ENCODE measurements around the gene ZRSR2.
"Not testable (repeated sequence)": the region's sequence is repeated elsewhere in the genome, so short reads cannot be mapped to it uniquely, and the experiment has no call there.

The ZRSR2 gene

DNA sequence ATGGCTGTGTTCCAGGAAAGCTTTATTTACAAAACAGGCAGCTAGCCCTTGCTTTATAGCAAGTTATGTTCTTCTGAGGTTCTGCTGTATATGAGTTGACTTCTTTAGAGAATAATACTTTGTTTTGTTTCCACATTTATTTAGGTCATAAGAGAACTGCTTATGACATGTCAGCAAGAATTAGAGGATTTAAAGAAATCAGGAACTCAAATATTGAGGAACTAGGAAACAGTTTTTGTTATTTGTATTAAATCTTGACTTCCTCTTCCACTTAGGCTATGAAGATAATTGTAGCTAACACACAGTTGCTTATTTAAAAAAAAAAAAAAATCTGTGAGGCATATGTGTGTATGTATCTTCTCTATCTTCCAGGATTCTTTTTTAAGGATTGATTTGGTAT lies 14.3 kb downstream of the ZRSR2 start:
- DNase-seq = no peak

DNA sequence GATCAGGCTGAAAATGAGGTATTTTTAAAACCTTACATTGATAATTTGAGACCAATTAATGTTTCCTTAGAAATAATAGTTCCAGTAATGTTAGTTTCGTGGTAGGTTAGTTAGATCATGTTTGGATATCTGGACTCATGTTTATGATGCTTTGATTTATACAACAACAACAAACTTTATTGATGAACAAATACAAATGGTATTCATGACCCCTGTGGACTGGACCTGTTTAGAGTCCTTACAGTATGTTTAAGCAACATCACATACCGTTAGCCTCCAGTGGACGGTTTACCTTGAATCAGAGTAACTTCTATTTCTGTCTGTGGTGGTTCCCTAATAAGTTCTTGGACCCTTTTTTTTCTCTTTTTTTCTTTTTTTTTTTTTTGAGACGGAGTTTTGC lies 18.0 kb downstream of the ZRSR2 start:
- DNase-seq = no peak

DNA sequence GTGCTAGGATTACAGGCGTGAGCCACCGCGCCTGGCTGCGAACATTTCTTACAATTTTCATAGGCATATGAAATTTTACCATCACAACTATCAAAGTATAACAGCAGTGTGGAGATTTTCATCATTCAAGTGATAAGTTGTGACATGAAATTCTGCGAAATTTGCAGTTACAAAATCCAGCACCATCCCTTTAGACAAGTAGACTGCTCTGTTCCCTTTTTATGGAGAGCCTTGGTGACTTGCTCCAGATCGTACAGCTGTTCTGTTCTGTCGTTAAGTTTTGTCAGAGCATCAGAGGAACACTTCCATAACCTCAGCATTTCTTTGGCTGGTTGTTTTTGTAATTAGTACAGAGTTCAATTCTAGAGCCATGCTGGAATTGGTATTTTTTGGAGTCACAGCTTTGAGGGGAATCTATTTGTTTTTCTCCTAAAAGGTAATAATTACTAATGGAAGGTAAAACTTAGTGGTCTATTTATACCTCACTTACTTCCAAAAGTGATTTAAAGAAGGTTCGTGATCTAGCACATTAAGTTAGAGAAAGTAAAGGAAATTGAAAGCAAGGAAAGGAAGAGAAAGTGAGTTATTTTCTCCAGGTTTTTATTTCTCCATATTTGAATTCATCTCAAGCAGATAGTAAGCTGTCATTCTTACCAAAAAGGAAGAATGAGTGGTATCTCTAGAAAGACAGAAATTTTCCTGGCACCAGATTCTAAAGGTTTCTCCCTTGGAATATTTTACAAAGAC lies 22.1 kb downstream of the ZRSR2 start:
- no peak for DNase-seq

DNA sequence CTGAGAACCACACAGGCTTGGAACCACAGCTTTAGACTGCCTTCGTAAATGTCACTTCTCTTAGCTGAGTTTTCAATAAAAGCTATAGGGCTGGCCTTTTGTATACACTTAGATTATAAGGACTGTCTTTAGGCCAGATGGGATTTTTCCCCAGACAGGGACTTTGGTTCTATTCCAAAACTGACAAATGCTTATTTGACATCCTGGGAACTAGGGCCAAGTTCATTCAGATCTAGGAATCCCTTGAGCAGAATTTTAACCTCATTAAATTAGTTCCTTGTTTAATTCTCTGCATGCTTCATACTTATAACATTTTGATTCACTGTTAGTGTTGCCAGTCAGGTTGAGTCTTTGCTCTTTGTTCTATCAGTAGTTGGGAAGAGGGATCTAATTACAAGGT lies 23.1 kb downstream of the ZRSR2 start:
- DNase-seq = no peak

DNA sequence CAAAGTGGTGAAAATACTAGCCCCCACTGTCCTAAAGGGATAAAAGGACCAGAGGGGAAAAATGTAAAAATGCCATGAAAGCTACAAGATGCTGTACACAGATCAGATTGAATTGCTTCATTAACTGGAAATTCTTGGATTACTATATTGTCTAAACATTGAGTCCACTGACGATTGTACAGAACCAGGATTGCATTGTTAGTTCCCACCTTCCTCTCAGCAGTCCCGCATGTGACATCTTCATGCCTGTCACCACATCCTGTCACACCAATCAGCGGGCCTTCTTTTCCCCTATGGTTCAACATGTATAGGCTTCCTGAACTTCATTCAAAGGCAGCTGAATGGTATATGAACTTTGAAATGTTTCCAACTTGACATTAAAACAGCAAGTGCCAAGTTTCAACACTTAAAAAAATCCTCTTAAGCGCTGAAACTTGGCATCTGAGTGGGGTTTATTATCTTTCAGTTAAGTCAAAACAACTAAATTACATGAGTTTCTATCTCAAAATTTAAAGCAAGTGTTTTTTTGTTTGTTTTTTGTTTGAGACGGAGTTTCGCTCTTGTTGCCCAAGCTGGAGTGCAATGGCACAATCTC lies 24.6 kb downstream of the ZRSR2 start:
- no peak for DNase-seq

DNA sequence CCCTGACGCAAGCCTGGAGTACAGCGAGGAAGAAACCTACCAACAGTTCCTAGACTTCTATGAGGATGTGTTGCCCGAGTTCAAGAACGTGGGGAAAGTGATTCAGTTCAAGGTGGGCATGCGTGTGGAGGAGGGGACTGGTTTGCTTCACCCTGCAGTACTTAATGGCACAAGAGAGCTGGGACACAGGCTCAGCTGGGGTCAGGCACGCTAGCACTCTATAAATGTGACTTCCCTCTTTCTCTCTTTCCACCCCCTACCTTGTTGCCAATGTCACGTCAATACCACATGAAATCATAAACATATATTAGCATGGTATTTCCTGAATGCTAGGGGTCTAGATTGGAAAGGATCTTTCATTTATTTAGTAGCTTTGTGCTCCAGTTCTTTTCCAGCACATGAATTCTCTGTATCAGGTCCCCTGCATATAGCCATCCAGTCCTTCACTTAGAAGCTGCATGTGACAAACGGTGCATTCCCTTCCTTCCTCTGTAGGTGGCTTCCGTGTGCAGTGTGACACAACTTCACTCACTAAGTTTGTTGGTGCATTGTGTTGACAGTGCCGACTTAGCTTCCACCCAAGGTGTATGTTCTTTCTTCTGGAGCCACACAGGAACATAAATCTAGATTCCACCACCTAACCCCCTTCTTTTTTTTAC lies 25.6 kb downstream of the ZRSR2 start:
- DNase-seq = peak; percentile 5

DNA sequence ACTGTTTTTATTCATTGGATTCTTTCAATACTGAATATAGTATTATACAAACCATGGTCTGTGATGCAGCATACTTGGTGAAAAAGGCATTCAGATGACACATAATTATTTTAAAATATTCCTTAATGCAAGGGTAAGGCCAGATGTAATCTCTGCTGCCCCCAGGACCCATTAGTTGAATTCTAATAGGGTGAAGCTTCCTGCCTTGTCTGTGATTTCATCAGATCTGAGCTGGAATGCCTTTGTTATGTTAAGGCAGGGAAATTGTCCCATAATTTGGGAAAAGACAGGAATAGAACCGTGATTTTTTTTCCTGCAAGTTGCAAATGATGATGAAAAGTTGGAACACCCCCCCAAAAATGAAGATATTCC lies 26.1 kb downstream of the ZRSR2 start:
- no peak for DNase-seq

DNA sequence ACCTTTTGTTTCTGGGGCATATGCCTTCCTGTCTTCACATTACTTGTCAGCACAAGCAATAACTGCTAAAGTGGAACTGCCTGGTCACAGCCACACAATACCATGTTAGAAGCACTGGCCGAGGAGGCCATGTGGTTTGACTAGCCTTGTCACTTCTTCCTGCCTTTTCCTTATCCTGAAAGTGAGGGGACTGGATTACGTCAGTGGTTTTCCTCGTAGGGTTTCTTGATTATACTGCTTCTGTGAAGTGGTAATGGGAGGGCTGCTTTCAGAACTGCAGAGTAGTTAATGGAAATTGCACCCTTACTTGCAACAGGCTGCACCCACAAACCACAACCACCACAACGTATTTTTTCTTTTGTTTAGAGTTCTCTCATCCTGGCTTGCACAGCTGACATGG lies 26.6 kb downstream of the ZRSR2 start:
- DNase-seq = no peak

DNA sequence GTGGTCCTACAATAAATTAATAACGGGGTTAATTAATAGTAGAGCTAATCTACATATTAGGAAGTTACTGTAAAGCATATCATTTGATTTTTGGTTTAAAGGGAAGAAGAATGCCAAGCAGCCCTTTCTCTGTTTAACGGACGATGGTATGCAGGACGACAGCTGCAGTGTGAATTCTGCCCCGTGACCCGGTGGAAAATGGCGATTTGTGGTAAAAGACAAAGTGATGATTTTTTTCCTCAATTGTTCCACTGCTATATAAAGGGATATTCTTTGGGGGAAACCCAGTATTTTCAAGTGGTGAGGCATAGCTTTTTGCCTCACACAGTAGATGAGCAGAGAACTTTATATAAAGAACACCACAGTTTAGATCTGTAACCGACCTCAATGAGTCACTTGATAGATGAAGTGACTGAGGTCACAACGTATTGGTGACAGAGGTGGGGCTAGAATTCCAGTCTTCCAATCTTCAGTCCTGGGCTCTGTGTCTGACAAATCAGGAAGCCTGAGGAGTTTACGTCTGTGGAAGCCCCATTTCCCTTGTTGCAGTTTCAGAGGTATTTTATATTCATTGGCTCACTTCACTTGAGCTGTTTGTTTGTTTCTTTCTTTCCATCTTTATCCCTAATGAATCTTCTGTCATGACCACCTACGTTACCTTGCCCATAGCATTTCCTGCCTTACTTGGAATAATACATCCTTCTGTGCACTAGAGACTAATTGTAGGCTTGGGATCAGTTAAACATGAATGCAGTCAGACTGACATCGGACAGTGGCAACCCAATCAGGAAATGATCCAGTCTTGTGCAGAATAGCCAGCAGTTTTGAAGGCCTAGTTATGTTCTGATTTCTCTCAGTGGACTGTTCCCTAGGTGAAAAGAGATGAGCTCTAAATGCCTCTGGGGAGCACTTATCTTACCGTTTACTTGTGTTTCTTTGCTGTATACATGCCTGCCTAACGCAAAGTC lies 30.1 kb downstream of the ZRSR2 start:
- no peak for DNase-seq

DNA sequence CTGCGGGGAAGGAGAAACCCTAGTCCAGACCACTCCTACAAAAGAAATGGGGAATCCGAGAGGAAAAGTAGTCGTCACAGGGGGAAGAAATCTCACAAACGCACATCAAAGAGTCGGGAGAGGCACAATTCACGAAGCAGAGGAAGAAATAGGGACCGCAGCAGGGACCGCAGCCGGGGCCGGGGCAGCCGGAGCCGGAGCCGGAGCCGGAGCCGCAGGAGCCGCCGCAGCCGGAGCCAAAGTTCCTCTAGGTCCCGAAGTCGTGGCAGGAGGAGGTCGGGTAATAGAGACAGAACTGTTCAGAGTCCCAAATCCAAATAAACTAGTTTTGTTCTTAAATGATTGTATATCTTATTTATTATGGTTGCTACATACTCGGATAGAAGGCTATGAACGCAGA lies 32.6 kb downstream of the ZRSR2 start:
- DNase-seq = no peak

DNA sequence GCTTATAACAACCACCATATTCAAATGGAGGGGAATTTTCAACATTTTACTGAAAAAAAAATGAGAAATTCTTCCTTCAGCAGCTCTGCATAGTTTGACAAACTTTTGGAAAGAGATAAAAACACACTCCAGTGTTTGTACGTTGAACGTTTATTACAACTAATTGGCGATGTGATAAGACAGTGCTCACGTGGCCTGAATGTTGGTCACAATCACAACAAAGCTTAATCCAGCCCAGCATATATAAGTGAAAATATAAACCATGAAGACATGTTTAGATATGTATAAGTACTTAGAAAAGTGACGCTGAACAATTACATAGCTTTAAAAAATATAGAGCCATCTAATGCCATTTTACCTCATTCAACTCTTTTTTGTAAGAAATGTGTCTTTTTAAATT lies 35.7 kb downstream of the ZRSR2 start:
- no peak for DNase-seq

DNA sequence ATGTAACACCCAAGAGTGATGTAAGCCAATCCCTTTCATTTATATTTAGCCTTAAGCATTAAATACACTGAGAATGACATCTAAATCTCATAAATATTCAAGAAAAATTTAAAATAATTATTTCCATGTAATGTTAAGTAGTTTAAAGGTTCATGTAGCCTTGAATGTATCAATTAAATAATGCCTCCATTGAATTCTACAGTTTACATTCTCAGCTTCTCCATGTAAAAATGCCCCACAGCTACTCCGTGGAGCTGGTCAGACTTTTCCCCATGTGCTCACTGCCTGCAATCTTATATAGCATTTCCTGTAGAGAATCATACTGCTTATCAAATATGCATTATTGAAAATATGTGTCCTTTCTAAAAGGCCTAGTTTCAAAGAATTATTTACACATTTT lies 38.9 kb downstream of the ZRSR2 start:
- no peak for DNase-seq

DNA sequence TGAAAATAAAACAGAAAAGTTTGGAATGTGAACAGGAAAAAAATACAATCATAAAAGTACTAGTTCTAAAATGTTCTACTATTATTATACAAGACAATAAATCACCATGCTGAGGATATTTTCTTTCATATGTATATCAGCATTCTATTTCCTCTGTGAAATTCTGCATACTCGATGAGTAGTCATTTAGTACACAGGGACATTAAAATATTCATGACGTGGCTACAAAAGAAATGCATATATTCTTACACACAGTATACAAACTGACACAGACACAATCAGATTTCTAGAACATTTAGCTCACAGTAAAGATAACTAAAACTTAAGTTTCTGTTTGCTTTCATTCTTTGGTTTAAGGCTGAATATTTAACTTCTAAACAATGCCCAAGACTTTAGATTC lies 41.1 kb downstream of the ZRSR2 start:
- DNase-seq = not testable (repeated sequence)

DNA sequence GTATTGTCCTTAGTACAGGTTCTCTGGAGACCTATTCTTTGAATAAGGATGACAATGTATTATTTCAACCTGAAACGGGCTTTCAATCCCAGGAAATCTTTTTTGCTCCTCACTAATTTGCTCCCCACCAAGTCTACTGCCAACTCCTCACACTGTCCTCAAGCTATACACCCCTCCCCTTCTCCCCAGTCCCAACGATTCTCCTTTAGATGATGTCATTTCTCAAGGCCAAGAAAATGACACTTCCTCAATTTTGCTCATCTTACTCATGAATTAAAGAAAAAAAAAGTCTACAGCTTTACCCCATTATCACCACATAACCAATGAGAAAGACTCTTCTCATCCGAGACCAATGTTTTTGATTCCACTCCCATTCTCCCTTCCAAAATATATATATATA lies 43.8 kb downstream of the ZRSR2 start:
- DNase-seq = no peak

DNA sequence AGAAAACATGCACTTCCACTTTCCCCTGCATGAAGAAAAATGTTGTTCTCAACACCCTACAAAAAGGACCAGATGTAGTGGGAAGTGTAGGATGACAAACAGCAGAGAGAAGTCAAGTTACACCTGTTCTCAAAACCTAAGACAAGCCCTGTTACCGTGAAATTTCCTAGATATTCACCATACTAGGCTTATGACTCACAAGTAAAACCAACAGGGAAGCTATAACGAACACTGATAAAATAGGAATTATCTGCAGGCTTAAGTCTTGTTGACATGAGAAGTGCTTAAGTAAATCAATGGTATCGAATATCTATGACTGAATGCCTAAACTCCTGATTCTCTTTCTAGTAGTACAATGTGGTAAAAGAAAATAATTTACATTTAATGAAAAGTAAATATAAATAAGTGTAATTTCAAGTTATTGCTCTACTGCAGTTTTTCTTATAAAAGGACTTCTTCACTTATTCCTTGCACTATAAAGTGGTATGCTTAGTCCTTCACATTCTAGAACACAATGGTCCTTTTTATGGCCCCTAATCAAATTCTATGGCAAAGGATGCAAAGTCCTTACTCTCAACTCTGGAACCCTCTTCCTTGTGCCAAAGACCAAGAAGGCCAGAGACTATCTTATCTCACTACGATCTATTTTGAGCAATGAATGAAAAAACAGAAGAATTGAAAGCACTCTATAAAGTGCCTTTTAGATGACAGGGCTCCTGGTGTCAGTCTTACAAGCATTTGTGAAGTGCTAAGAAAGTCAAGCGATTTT lies 44.7 kb downstream of the ZRSR2 start:
- DNase-seq = no peak

DNA sequence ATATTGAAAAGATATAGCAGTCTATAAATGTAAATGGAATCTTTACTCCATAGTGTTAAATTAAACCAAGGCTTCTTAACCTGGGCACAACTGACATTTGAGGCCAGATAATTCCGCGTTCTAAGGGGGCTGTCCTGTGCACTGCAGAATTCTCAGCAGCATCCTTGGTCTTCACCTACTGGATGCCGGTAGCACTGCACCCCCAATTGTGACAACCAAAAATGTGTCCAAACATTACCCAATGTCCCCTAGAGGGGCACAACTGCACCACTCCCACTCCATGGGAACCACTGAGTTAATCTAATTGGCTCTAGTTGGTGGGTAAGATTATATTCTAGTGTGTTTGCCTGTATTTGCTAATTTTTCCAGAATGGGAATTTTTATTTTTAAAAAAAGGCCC lies 47.7 kb downstream of the ZRSR2 start:
- DNase-seq = no peak

DNA sequence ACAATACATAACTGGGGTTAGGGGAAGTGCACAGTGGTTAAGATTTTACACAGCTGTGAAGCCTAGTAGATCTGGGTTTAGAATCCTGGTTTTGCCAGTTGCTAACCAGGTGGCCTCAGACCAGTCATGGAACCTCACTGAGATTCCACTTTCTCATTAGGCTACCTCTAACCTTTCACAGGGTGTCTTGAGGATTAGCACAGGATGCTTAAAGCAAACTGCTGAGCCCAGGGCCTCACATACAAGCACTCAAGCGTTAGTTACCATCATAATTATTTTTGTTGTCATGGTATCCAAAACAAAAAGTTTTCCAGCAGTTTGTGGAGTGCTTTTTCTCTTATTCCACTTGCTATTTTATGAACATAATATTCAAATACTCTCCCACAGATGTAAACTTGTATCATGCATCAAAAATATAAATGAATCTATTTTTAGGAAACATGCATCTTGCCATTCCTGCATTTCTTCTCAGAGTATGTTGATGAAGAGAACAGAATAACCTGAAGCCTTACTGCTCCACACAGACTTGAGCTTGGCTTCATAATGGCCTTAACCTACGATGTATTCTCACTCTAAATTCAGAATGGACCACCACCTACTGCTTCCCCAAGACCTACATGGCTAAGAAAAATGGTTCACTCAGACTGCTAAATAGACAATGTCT lies 51.7 kb downstream of the ZRSR2 start:
- no peak for DNase-seq

DNA sequence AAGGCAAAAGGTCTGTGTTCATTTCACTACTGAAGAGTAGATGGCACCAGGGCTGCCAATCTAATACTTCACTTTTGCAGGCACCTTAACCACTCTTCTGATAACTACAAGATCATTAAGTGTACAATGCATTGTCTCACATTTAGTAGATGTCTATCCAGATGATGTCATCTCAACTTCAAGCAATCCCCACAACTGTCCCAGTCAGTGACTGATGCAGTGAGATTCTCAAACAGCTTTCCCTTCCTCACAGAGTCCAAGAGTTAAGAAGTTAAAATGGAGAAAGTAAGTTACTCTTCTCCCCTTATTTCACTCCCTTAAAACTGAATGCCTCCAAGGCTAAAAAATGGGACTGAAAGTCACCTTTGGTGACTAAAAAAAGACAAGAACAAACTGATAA lies 53.7 kb downstream of the ZRSR2 start:
- no peak for DNase-seq

DNA sequence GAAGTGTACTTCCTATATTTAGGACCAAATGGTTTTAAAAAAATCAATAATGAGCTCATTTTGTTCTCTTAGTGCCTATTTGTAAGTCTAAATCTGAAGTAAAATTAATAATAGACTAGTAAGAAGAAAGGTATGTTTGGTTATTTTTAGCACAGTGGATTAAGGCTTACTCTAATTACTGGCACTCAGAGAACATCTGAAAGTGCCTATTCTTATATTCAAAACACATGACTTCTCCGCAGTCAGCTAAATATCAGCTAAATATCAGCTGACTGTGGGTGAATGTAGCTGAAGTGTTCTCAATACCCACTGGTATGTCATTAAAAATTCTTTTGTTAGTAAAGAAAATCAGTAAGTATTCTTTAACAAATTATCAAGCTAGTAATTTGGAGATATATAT lies 58.3 kb downstream of the ZRSR2 start:
- DNase-seq = peak; percentile 18

DNA sequence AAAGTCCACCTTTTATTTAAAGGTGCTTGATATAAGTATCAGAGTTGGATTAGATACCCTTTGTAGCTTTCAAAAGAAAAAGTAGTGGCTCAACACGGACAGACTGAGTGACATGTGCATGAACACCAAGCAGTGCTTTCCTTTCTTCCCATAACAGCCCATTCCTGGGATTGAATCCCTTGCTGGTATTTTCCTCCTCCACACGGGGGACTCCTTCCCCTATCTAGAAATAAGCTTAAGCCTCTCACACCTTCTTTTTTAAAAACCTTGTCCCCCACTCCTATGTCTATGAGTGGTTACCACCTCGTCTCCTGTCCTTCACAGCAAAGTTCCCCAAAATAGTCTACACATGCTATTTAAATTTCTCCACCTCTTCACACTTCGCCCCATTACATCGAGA lies 59.3 kb downstream of the ZRSR2 start:
- peak; percentile 15 for DNase-seq

DNA sequence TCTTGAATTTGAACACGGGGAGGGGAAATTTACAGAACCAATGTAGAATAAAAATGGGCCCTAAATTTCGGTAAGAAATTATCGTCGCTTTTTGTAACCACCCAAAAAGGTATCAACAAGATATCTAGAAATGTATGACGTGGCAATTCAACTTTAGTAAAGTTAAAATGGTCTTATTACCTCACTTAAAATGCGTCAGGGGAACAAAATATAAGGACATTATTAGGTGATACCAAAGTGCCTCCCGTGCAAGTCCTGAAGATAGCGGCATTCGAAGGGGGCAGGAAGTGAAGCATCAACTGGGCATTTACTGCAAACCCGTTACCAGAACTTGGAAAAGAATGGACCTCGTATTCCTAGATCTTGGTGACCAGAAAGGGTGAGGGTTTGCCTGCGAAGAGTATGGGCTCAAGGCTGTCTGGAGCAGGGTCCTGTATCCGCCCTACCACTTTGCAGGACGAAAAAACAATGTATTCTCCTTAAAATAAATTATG lies 63.3 kb downstream of the ZRSR2 start:
- peak; percentile 9 for DNase-seq

All from HCEC 1CT (cell line).